Astrocyte (in vitro differentiated cells and primary cell): ENCODE results near the gene HIPK2.

ENCODE experiments used
- CTCF ChIP-seq: IDR thresholded peaks from 2 replicates; pipeline ENCODE4 v1.5.1; 2011; ENCODE audit warnings: low read depth, mild to moderate bottlenecking, inconsistent platforms, low read length, moderate library complexity; ENCODE audit not compliant: insufficient read depth
- EZH2 ChIP-seq: IDR thresholded peaks from 2 replicates; pipeline ENCODE4 v1.6.1; 2012; ENCODE audit warnings: mild to moderate bottlenecking, low read length, inconsistent platforms; ENCODE audit not compliant: insufficient read depth

GRCh38 chr7:139643951-139644585 is 133.7 kb downstream of the HIPK2 start:
- TF ChIP-seq CTCF (no peak), EZH2 (no peak)
